CD14-positive monocyte (primary cell): Measurements from ENCODE around the gene NLRP7. TPM values are rescaled to one million over a fixed set of nuclear protein-coding genes. Genes with fewer than 3 reads are reported as not detected.
A peak's percentile ranks its signal among the peaks of the same experiment; 100 is the strongest.

Experiments used
- DNase-seq, 3 donors: peaks; one replicate each; pipeline ENCODE4 v3.0.0-alpha.2; 2011 to 2022
- H2AFZ ChIP-seq: 2 replicates; pipeline ENCODE4 v1.6.0; 2012; ENCODE audit warnings: mild to moderate bottlenecking, low read depth, low read length, inconsistent platforms; ENCODE audit not compliant: insufficient read depth, poor library complexity, severe bottlenecking
- H3K27ac ChIP-seq, 2 donors: 1 replicate in 1 of 2; 2 replicates in 1 of 2; pipeline ENCODE4 v1.5.1; 2012 to 2013; ENCODE audit warnings: low read length in 2 of 2, control low read depth in 1 of 2, inconsistent platforms in 1 of 2, low read depth in 1 of 2, mild to moderate bottlenecking in 1 of 2
- H3K27me3 ChIP-seq, 2 donors: one replicate each; pipeline versions ENCODE4 v1.6.0 to v1.6.1; 2011 to 2013; ENCODE audit warnings: low read length in 2 of 2; ENCODE audit not compliant: control insufficient read depth in 2 of 2, insufficient read depth in 2 of 2
- H3K36me3 ChIP-seq, 2 donors: replicated peaks in 1 of 2; 1 replicate in 1 of 2; 2 replicates in 1 of 2; pipeline versions ENCODE4 v1.5.1 to v1.6.1; 2012 to 2013; ENCODE audit warnings: low read length in 2 of 2, control low read depth in 1 of 2, inconsistent platforms in 1 of 2, mild to moderate bottlenecking in 1 of 2; ENCODE audit not compliant: insufficient read depth in 2 of 2, control insufficient read depth in 1 of 2
- H3K4me1 ChIP-seq, 2 donors: 1 replicate in 1 of 2; 2 replicates in 1 of 2; pipeline versions ENCODE4 v1.5.1 to v1.6.1; 2012 to 2013; ENCODE audit warnings: low read length in 2 of 2, control low read depth in 1 of 2, inconsistent platforms in 1 of 2, mild to moderate bottlenecking in 1 of 2, moderate library complexity in 1 of 2; ENCODE audit not compliant: insufficient read depth in 2 of 2, control insufficient read depth in 1 of 2
- H3K4me2 ChIP-seq: replicated peaks from 2 replicates; pipeline ENCODE3; 2012; ENCODE audit warnings: low read length, moderate library complexity, mild to moderate bottlenecking; ENCODE audit not compliant: poor library complexity, severe bottlenecking; ENCODE audit errors: extremely low read depth
- H3K4me3 ChIP-seq, 3 experiments: fragments of 200-600 bp in 1 of 3; sonication (generic) in 1 of 3; replicated peaks in 1 of 3; 1 replicate in 2 of 3; 2 replicates in 1 of 3; pipeline ENCODE4 v1.5.1; 2011 to 2013; ENCODE audit warnings: low read length in 3 of 3, mild to moderate bottlenecking in 3 of 3, control low read depth in 2 of 3, low read depth in 2 of 3, inconsistent platforms in 1 of 3, moderate library complexity in 1 of 3
- H3K79me2 ChIP-seq: 2 replicates; pipeline ENCODE4 v1.6.0; 2012; ENCODE audit warnings: mild to moderate bottlenecking, control low read depth, inconsistent platforms, low read length, moderate library complexity; ENCODE audit not compliant: insufficient read depth
- H3K9ac ChIP-seq: 2 replicates; pipeline ENCODE4 v1.6.0; 2017; ENCODE audit warnings: low read length, mild to moderate bottlenecking; ENCODE audit not compliant: insufficient read depth, poor library complexity, severe bottlenecking
- H3K9me3 ChIP-seq, 2 donors: replicated peaks in 1 of 2; 1 replicate in 1 of 2; 2 replicates in 1 of 2; pipeline versions ENCODE4 v1.5.1 to v1.6.1; 2012 to 2013; ENCODE audit warnings: low read length in 2 of 2, control low read depth in 1 of 2; ENCODE audit not compliant: control insufficient read depth in 1 of 2, insufficient read depth in 1 of 2
- H4K20me1 ChIP-seq: 2 replicates; pipeline ENCODE4 v1.6.0; 2012; ENCODE audit warnings: mild to moderate bottlenecking, low read length, control low read depth, moderate library complexity; ENCODE audit not compliant: insufficient read depth
- H3K27ac Mint-ChIP-seq, 7 donors: one replicate each; pipeline ENCODE4 v1.8.0; 2020; ENCODE audit warnings: mild to moderate bottlenecking in 7 of 7, mixed read lengths in 7 of 7, moderate library complexity in 6 of 7, inconsistent platforms in 2 of 7
- H3K27me3 Mint-ChIP-seq, 3 donors: one replicate each; pipeline ENCODE4 v1.8.0; 2021 to 2022; ENCODE audit warnings: low read depth in 3 of 3, mild to moderate bottlenecking in 3 of 3, mixed read lengths in 3 of 3, moderate library complexity in 3 of 3, inconsistent platforms in 1 of 3
- H3K36me3 Mint-ChIP-seq, 2 donors: one replicate each; pipeline ENCODE4 v1.8.0; 2020; ENCODE audit warnings: mixed read lengths in 2 of 2, inconsistent platforms in 1 of 2, mild to moderate bottlenecking in 1 of 2
- H3K4me1 Mint-ChIP-seq: one replicate; pipeline ENCODE4 v1.8.0; 2020; ENCODE audit warnings: mild to moderate bottlenecking, mixed read lengths
- H3K4me3 Mint-ChIP-seq, 2 donors: one replicate each; pipeline ENCODE4 v1.8.0; 2020; ENCODE audit warnings: mild to moderate bottlenecking in 2 of 2, mixed read lengths in 2 of 2, moderate library complexity in 1 of 2
- H3K9me3 Mint-ChIP-seq, 7 donors: one replicate each; pipeline ENCODE4 v1.8.0; 2020 to 2022; ENCODE audit warnings: mixed read lengths in 7 of 7, mild to moderate bottlenecking in 6 of 7, moderate library complexity in 6 of 7, inconsistent platforms in 2 of 7
- CTCF ChIP-seq: fragments of 200-600 bp; IDR thresholded peaks from one replicate; pipeline ENCODE4 v1.8.0; 2022; ENCODE audit warnings: antibody characterized with exemption, mild to moderate bottlenecking
- WGBS: methylation state at CpG from one replicate; pipeline ENCODE4 v1.1.5; 2013; ENCODE audit warnings: missing lambda C conversion rate; ENCODE audit not compliant: insufficient coverage; 5-methylcytosine and 5-hydroxymethylcytosine counted together
- intact Hi-C, 2 donors: fragments of 100-400 bp; cut with micrococcal nuclease; formaldehyde crosslinking; loops; one replicate each; pipeline versions ENCODE4 v1.15.0 to v1.15.1; 2023
- polyA plus RNA-seq, 3 donors: library from polyadenylated mRNA; depleted of rRNA in 1 of 3; unstranded in 2 of 3; stranded (reverse) in 1 of 3; fragments of 300-500 nt in 2 of 3; fragments of >200 nt in 1 of 3; fragmentation: Illumina TruSeq in 2 of 3; gene quantifications; 1 replicate in 2 of 3; 2 replicates in 1 of 3; pipeline ENCODE4 v1.2.3, GENCODE V29; 2012 to 2021

Gene NLRP7
- polyA plus RNA-seq, 3 donors = not detected

GRCh38 chr19:54928299-54928698 is 19.0 kb downstream of the NLRP7 start:
- H3K27me3 ChIP-seq = no peaks in the 10 kb centered on the region
- no peaks in the 10 kb centered on the region for H4K20me1 ChIP-seq
- H3K9me3 Mint-ChIP-seq = peaks cover 14 to 48% (median 44%) of the 10 kb centered on the region in 7 donors
- no peak overlapping the region for H3K4me3 ChIP-seq
- H3K9ac ChIP-seq = no peak overlapping the region
- H3K4me1 Mint-ChIP-seq = peaks cover 5% of the 10 kb centered on the region
- DNase-seq = no peak
- no peak overlapping the region for H3K27ac Mint-ChIP-seq
- H3K27ac ChIP-seq = no peak overlapping the region
- intact Hi-C loops = no loop called here
- H3K4me1 ChIP-seq = peaks cover 7% of the 10 kb centered on the region in 2 donors
- H2AFZ ChIP-seq = no peak overlapping the region
- H3K36me3 ChIP-seq = no peaks in the 10 kb centered on the region
- H3K36me3 Mint-ChIP-seq = no peaks in the 10 kb centered on the region
- no peak overlapping the region for H3K4me2 ChIP-seq
- 100% methylated on average over 1 of the region's 2 CpGs for WGBS
- H3K4me3 Mint-ChIP-seq = no peak overlapping the region
- TF ChIP-seq CTCF = no peak
- peaks cover 28 to 47% of the 10 kb centered on the region in 2 donors for H3K9me3 ChIP-seq
- H3K27me3 Mint-ChIP-seq = peaks cover 8 to 10% (median 8%) of the 10 kb centered on the region in 3 donors
- no peaks in the 10 kb centered on the region for H3K79me2 ChIP-seq

GRCh38 chr19:54923276-54923675 is 24.1 kb downstream of the NLRP7 start:
- no peak overlapping the region for H2AFZ ChIP-seq
- Mint-ChIP-seq H3K27me3 (peaks cover 10 to 20% (median 15%) of the 10 kb centered on the region in 3 donors), H3K4me3 (peak overlapping the region in 1 of 2 donors; percentile 67), H3K4me1 (peaks cover 14% of the 10 kb centered on the region), H3K27ac (no peak overlapping the region), H3K36me3 (no peaks in the 10 kb centered on the region), H3K9me3 (peaks cover 7 to 30% (median 27%) of the 10 kb centered on the region in 7 donors)
- peaks cover 17 to 31% of the 10 kb centered on the region in 2 donors for H3K9me3 ChIP-seq
- no peak overlapping the region for H3K27ac ChIP-seq
- no peaks in the 10 kb centered on the region for H3K36me3 ChIP-seq
- TF ChIP-seq CTCF = no peak
- no peaks in the 10 kb centered on the region for H3K79me2 ChIP-seq
- DNase-seq = no peak
- no peak overlapping the region for H3K9ac ChIP-seq
- no peak overlapping the region for H3K4me3 ChIP-seq
- H3K27me3 ChIP-seq = peaks cover 0 to 7% of the 10 kb centered on the region in 2 donors
- peaks cover 10 to 13% of the 10 kb centered on the region in 2 donors for H3K4me1 ChIP-seq
- no peaks in the 10 kb centered on the region for H4K20me1 ChIP-seq
- WGBS = 64% methylated on average over 3 of the region's 9 CpGs
- intact Hi-C loops = no loop called here
- H3K4me2 ChIP-seq = no peak overlapping the region
